Neuronal stem cell (in vitro differentiated cells): ENCODE results near the gene MRPL54.

Source experiments
- DNase-seq: peaks from one replicate; pipeline ENCODE4 v3.0.0-alpha.2; 2013; ENCODE audit warnings: low spot score
- H2AFZ ChIP-seq: one replicate; pipeline ENCODE4 v1.6.1; 2013; ENCODE audit warnings: mild to moderate bottlenecking, low read length, inconsistent platforms
- H2AK5ac ChIP-seq: 2 replicates; pipeline ENCODE4 v1.6.1; 2013; ENCODE audit warnings: low read depth, mild to moderate bottlenecking, inconsistent platforms, low read length, moderate library complexity, mixed read lengths
- H2BK120ac ChIP-seq: 2 replicates; pipeline ENCODE4 v1.6.1; 2013; ENCODE audit warnings: low read depth, mild to moderate bottlenecking, inconsistent platforms, low read length, moderate library complexity, mixed read lengths
- H2BK12ac ChIP-seq: one replicate; pipeline ENCODE4 v1.6.1; 2013; ENCODE audit warnings: low read length, inconsistent platforms
- H2BK15ac ChIP-seq: 2 replicates; pipeline ENCODE4 v1.6.1; 2013; ENCODE audit warnings: mild to moderate bottlenecking, low read length, inconsistent platforms, mixed read lengths
- H2BK5ac ChIP-seq: one replicate; pipeline ENCODE4 v1.6.1; 2013; ENCODE audit warnings: inconsistent platforms, mild to moderate bottlenecking, low read length, moderate library complexity
- H3K14ac ChIP-seq: one replicate; pipeline ENCODE4 v1.6.1; 2013; ENCODE audit warnings: low read length, inconsistent platforms
- H3K18ac ChIP-seq: 2 replicates; pipeline ENCODE4 v1.6.1; 2013; ENCODE audit warnings: low read length, inconsistent platforms
- H3K23ac ChIP-seq: 2 replicates; pipeline ENCODE4 v1.6.1; 2013; ENCODE audit warnings: low read depth, mild to moderate bottlenecking, mixed read lengths, low read length, inconsistent platforms; ENCODE audit not compliant: poor library complexity
- H3K27ac ChIP-seq: replicated peaks from 3 replicates; pipeline ENCODE4 v1.5.1; 2013; ENCODE audit warnings: low read length, inconsistent platforms
- H3K27me3 ChIP-seq, 3 experiments: 2 replicates each; pipeline ENCODE4 v1.6.1; 2013; ENCODE audit warnings: low read length in 3 of 3, mild to moderate bottlenecking in 2 of 3, inconsistent platforms in 1 of 3, low read depth in 1 of 3, mixed read lengths in 1 of 3, moderate library complexity in 1 of 3; ENCODE audit not compliant: control insufficient read depth in 3 of 3, insufficient read depth in 3 of 3
- H3K36me3 ChIP-seq, 2 donors: replicated peaks in 1 of 2; 2 replicates each; pipeline ENCODE4 v1.6.1; 2013; ENCODE audit warnings: low read length in 2 of 2; ENCODE audit not compliant: control insufficient read depth in 2 of 2, insufficient read depth in 2 of 2
- H3K4ac ChIP-seq: 2 replicates; pipeline ENCODE4 v1.6.1; 2013; ENCODE audit warnings: inconsistent platforms, mild to moderate bottlenecking, low read length, moderate library complexity
- H3K4me1 ChIP-seq, 2 donors: 1 replicate in 1 of 2; 2 replicates in 1 of 2; pipeline ENCODE4 v1.6.1; 2013; ENCODE audit warnings: low read length in 2 of 2, low read depth in 1 of 2; ENCODE audit not compliant: control insufficient read depth in 2 of 2, insufficient read depth in 1 of 2
- H3K4me2 ChIP-seq: one replicate; pipeline ENCODE4 v1.6.1; 2013; ENCODE audit warnings: mild to moderate bottlenecking, low read length, inconsistent platforms; ENCODE audit not compliant: insufficient read depth, poor library complexity, severe bottlenecking
- H3K4me3 ChIP-seq, 2 donors: 2 replicates each; pipeline ENCODE4 v1.5.1; 2013; ENCODE audit warnings: low read length in 2 of 2, mild to moderate bottlenecking in 2 of 2, inconsistent platforms in 1 of 2, moderate library complexity in 1 of 2
- H3K79me1 ChIP-seq: one replicate; pipeline ENCODE4 v1.6.1; 2013; ENCODE audit warnings: low read depth, mild to moderate bottlenecking, inconsistent platforms, low read length, moderate library complexity
- H3K9ac ChIP-seq: one replicate; pipeline ENCODE4 v1.6.1; 2013; ENCODE audit warnings: mild to moderate bottlenecking, low read depth, low read length, inconsistent platforms; ENCODE audit not compliant: poor library complexity
- H3K9me3 ChIP-seq, 2 donors: replicated peaks in 1 of 2; 2 replicates each; pipeline versions ENCODE3 to v1.6.1; 2013; ENCODE audit warnings: low read length in 2 of 2, mild to moderate bottlenecking in 2 of 2, inconsistent platforms in 1 of 2, low read depth in 1 of 2, mixed read lengths in 1 of 2, moderate library complexity in 1 of 2; ENCODE audit not compliant: control insufficient read depth in 2 of 2, insufficient read depth in 1 of 2
- H4K8ac ChIP-seq: one replicate; pipeline ENCODE4 v1.6.1; 2013; ENCODE audit warnings: low read depth, mild to moderate bottlenecking, inconsistent platforms, low read length, moderate library complexity
- H4K91ac ChIP-seq: one replicate; pipeline ENCODE4 v1.6.1; 2013; ENCODE audit warnings: low read length, low read depth, mild to moderate bottlenecking, inconsistent platforms; ENCODE audit not compliant: poor library complexity
- whole genome bisulfite sequencing, 2 donors: extraction: QIAGEN DNeasy Blood & Tissue Kit; methylation state at CpG; one replicate each; pipeline ENCODE4 v1.1.7; 2013; ENCODE audit warnings: missing lambda C conversion rate in 2 of 2, mixed read lengths in 1 of 2; ENCODE audit not compliant: insufficient read length in 2 of 2, insufficient replicate concordance in 1 of 2; ENCODE audit errors: extremely low coverage in 2 of 2; 5-methylcytosine and 5-hydroxymethylcytosine counted together

MRPL54 gene

DNA sequence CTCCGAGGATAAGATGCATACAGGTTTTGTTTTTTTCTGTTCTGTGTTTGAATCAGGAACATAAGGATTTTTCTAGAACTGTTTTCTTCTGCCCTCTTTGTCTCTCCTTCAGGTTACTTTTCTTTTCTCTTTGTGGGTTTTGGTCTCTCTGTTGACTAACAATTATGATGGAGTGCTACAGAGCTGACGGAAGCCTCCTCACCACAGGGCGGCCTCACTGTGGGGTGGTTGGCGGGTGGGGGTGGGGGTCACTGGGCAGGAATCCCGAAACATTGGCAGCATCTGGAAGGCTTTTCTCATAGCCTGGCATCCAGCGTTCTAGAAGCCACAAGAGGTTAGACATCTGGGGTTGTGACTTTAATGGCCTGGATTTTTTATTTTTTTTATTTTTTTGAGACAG lies 35.7 kb downstream of the MRPL54 start:
- Histone ChIP-seq H3K27ac (no peak overlapping the region), H3K79me1 (no peaks in the 10 kb centered on the region), H3K9ac (no peak overlapping the region), H3K9me3 (peaks cover 0 to 4% of the 10 kb centered on the region in 2 donors), H3K14ac (no peak overlapping the region), H3K27me3 (peaks cover 0 to 37% (median 21%) of the 10 kb centered on the region in 3 experiments), H3K4me2 (no peak overlapping the region), H3K23ac (no peak overlapping the region), H3K18ac (no peak overlapping the region), H3K36me3 (no peaks in the 10 kb centered on the region), H2BK12ac (no peak overlapping the region), H4K8ac (no peak overlapping the region), H2AFZ (no peak overlapping the region), H2BK5ac (no peak overlapping the region), H2BK120ac (no peak overlapping the region), H3K4me1 (peaks cover 7 to 9% of the 10 kb centered on the region in 2 donors), H3K4me3 (no peak overlapping the region), H4K91ac (no peak overlapping the region), H2BK15ac (no peak overlapping the region), H2AK5ac (no peak overlapping the region), H3K4ac (no peak overlapping the region)
- no peak for DNase-seq
- WGBS, 2 donors, result no CpG with 5 or more reads among the region's 6 CpGs

- H3K4me2 ChIP-seq, result peak overlapping the region; percentile 81
- H3K27ac ChIP-seq, result no peak overlapping the region
- H3K4ac ChIP-seq, result no peak overlapping the region
- no peak overlapping the region for H3K4me3 ChIP-seq
- H3K79me1 ChIP-seq, result no peaks in the 10 kb centered on the region
- peak overlapping the region; percentile 77 for H2AFZ ChIP-seq
- no peak overlapping the region for H4K91ac ChIP-seq
- H2BK12ac ChIP-seq, result no peak overlapping the region
- H2BK15ac ChIP-seq, result no peak overlapping the region
- peaks cover 0 to 49% (median 21%) of the 10 kb centered on the region in 3 experiments for H3K27me3 ChIP-seq
- no peak overlapping the region for H4K8ac ChIP-seq
- H3K9me3 ChIP-seq, result peaks cover 0 to 4% of the 10 kb centered on the region in 2 donors
- peaks cover 7 to 9% of the 10 kb centered on the region in 2 donors for H3K4me1 ChIP-seq
- WGBS, 2 donors, result no CpG with 5 or more reads among the region's 21 CpGs
- no peaks in the 10 kb centered on the region for H3K36me3 ChIP-seq
- H2BK120ac ChIP-seq, result no peak overlapping the region
- H2BK5ac ChIP-seq, result no peak overlapping the region
- no peak overlapping the region for H3K14ac ChIP-seq
- H3K23ac ChIP-seq, result peak overlapping the region; percentile 75
- no peak overlapping the region for H3K9ac ChIP-seq
- no peak for DNase-seq
- H3K18ac ChIP-seq, result peak overlapping the region; percentile 27
- no peak overlapping the region for H2AK5ac ChIP-seq
Measured at GRCh38 chr19:3800996-3801395, 38.5 kb downstream of the MRPL54 start.

GRCh38 chr19:3801412-3802096 lies 39.1 kb downstream of the MRPL54 start:
- H3K4me2 ChIP-seq, result peak overlapping the region; percentile 81
- H2BK5ac ChIP-seq, result no peak overlapping the region
- no peak overlapping the region for H3K14ac ChIP-seq
- H3K9me3 ChIP-seq, result peaks cover 0 to 4% of the 10 kb centered on the region in 2 donors
- H3K4me3 ChIP-seq, result peak overlapping the region; percentile 14 to 55
- no peak overlapping the region for H3K27ac ChIP-seq
- no peaks in the 10 kb centered on the region for H3K36me3 ChIP-seq
- H4K8ac ChIP-seq, result no peak overlapping the region
- no peak overlapping the region for H4K91ac ChIP-seq
- H2AFZ ChIP-seq, result peak overlapping the region; percentile 77
- H3K79me1 ChIP-seq, result no peaks in the 10 kb centered on the region
- no peak overlapping the region for H2AK5ac ChIP-seq
- no peak overlapping the region for H2BK12ac ChIP-seq
- no peak overlapping the region for H2BK15ac ChIP-seq
- no peak overlapping the region for H3K9ac ChIP-seq
- H3K4ac ChIP-seq, result no peak overlapping the region
- peak; percentile 40 for DNase-seq
- no peak overlapping the region for H2BK120ac ChIP-seq
- peaks cover 7 to 9% of the 10 kb centered on the region in 2 donors for H3K4me1 ChIP-seq
- H3K27me3 ChIP-seq, result peaks cover 0 to 49% (median 21%) of the 10 kb centered on the region in 3 experiments
- no CpG with 5 or more reads among the region's 46 CpGs for WGBS, 2 donors
- H3K23ac ChIP-seq, result peak overlapping the region; percentile 75
- peak overlapping the region; percentile 77 for H3K18ac ChIP-seq

GRCh38 chr19:3803114-3803888 lies 40.8 kb downstream of the MRPL54 start:
- Histone ChIP-seq H2AK5ac (peak overlapping the region; percentile 52), H2BK5ac (peak overlapping the region; percentile 71), H3K14ac (peak overlapping the region; percentile 31), H3K36me3 (peaks cover 0 to 3% of the 10 kb centered on the region in 2 donors), H2AFZ (no peak overlapping the region), H3K27me3 (peaks cover 0 to 49% (median 23%) of the 10 kb centered on the region in 3 experiments), H3K27ac (no peak overlapping the region), H2BK15ac (no peak overlapping the region), H3K4me2 (no peak overlapping the region), H3K4ac (no peak overlapping the region), H3K4me3 (no peak overlapping the region), H2BK120ac (no peak overlapping the region), H4K91ac (no peak overlapping the region), H3K9me3 (peaks cover 0 to 5% of the 10 kb centered on the region in 2 donors), H3K18ac (peak overlapping the region; percentile 22), H3K23ac (no peak overlapping the region), H2BK12ac (no peak overlapping the region), H3K9ac (no peak overlapping the region), H3K79me1 (no peaks in the 10 kb centered on the region), H3K4me1 (peaks cover 8 to 9% of the 10 kb centered on the region in 2 donors), H4K8ac (no peak overlapping the region)
- WGBS, 2 donors, result no CpG with 5 or more reads among the region's 24 CpGs
- DNase-seq, result no peak
